Stomach (tissue), 9 donors: ENCODE measurements around the gene RIPOR3. TPM values are rescaled to one million over a fixed set of nuclear protein-coding genes. Genes with fewer than 3 reads are reported as not detected.
A peak's percentile ranks its signal among the peaks of the same experiment; 100 is the strongest.
"Not testable (repeated sequence)": the region's sequence is repeated elsewhere in the genome, so short reads cannot be mapped to it uniquely, and the experiment has no call there.

ENCODE experiments used
- DNase-seq, 2 donors: peaks; one replicate each; pipeline versions ENCODE4 v3.0.0 to v3.0.0-alpha.2; 2013 to 2019
- H3K27ac ChIP-seq, 5 donors: fragments of 200-600 bp in 4 of 5; sonication (generic) in 4 of 5; one replicate each; pipeline ENCODE4 v1.5.1; 2013 to 2019; ENCODE audit warnings: mild to moderate bottlenecking in 1 of 5, moderate library complexity in 1 of 5
- H3K27me3 ChIP-seq, 3 donors: fragments of 200-600 bp; sonication (generic); one replicate each; pipeline ENCODE4 v1.5.1; 2017 to 2019; ENCODE audit warnings: mixed run types in 1 of 3
- H3K36me3 ChIP-seq, 4 donors: fragments of 200-600 bp; sonication (generic); 1 replicate in 3 of 4; 2 replicates in 1 of 4; pipeline ENCODE4 v1.5.1; 2016 to 2019
- H3K4me1 ChIP-seq, 4 donors: fragments of 200-600 bp; sonication (generic); one replicate each; pipeline ENCODE4 v1.5.1; 2016 to 2019
- H3K4me3 ChIP-seq, 4 donors: fragments of 200-600 bp; sonication (generic) in 3 of 4; one replicate each; pipeline ENCODE4 v1.5.1; 2016 to 2019; ENCODE audit warnings: mild to moderate bottlenecking in 1 of 4
- H3K9me3 ChIP-seq, 4 donors: fragments of 200-600 bp; sonication (generic); one replicate each; pipeline ENCODE4 v1.5.1; 2016 to 2019
- CTCF ChIP-seq, 7 experiments: fragments of 450-650 bp in 4 of 7; fragments of 200-600 bp in 3 of 7; sonication (generic) in 3 of 7; IDR thresholded peaks; one replicate each; pipeline ENCODE4 v1.5.1; 2016 to 2019; ENCODE audit warnings: antibody characterized with exemption in 7 of 7, control low read depth in 2 of 7, mild to moderate bottlenecking in 1 of 7
- EP300 ChIP-seq: sonication (generic); formaldehyde crosslinking; IDR thresholded peaks from one replicate; pipeline ENCODE4 v1.6.1; 2017; ENCODE audit warnings: antibody characterized with exemption
- POLR2A ChIP-seq, 4 donors: fragments of 450-650 bp; IDR thresholded peaks; one replicate each; pipeline ENCODE4 v1.6.1; 2016; ENCODE audit warnings: antibody characterized with exemption in 4 of 4, control low read depth in 2 of 4, mild to moderate bottlenecking in 1 of 4, moderate library complexity in 1 of 4
- POLR2AphosphoS5 ChIP-seq, 3 donors: sonication (generic); formaldehyde crosslinking; IDR thresholded peaks; one replicate each; pipeline ENCODE4 v1.6.1; 2016; ENCODE audit warnings: antibody characterized with exemption in 3 of 3
- WGBS, 5 donors: extraction: QIAGEN DNeasy Blood & Tissue Kit in 3 of 5; methylation state at CpG; one replicate each; pipeline versions ENCODE4 v1.1.5 to v1.1.7; 2013 to 2018; 5-methylcytosine and 5-hydroxymethylcytosine counted together
- intact Hi-C: fragments of 100-400 bp; cut with DNase I; formaldehyde crosslinking; loops from one replicate; pipeline ENCODE4 v1.15.1; 2023; ENCODE audit warnings: low total_unique reads
- polyA plus RNA-seq, 3 donors: library from polyadenylated mRNA; stranded (reverse); fragments of 200-250 nt; gene quantifications; one replicate each; pipeline ENCODE4 v1.2.3, GENCODE V29; 2013
- total RNA-seq, 5 donors: library from RNA; depleted of rRNA; stranded (reverse); fragments of >200 nt; gene quantifications; one replicate each; pipeline versions ENCODE4 v1.1.0 to v1.2.3, GENCODE V29; 2014 to 2016
- donor health status: healthy with polysubstance abuse.
- donor health status: Bipolar disorder and iron deficiency.
- donor health status: healthy.

RIPOR3 gene
- total and polyA plus RNA-seq, 8 donors = 4.4 to 61.1 (median 8.2) TPM

- 50 to 76% (median 64%) methylated on average over 12 of the region's 12 CpGs for WGBS, 5 donors
- H3K27ac ChIP-seq = no peak overlapping the region
- no peaks in the 10 kb centered on the region for H3K36me3 ChIP-seq
- TF ChIP-seq CTCF (IDR thresholded peaks at IDR 0.05) (no peak), EP300 (no peak), POLR2AphosphoS5 (IDR thresholded peaks at IDR 0.05) (no peak), POLR2A (IDR thresholded peaks at IDR 0.05) (no peak)
- H3K27me3 ChIP-seq = no peaks in the 10 kb centered on the region
- no peak for DNase-seq
- peaks cover 18 to 41% (median 26%) of the 10 kb centered on the region in 4 donors for H3K4me1 ChIP-seq
- intact Hi-C loops = no loop called here
- no peaks in the 10 kb centered on the region for H3K9me3 ChIP-seq
- no peak overlapping the region for H3K4me3 ChIP-seq
Observed at GRCh38 chr20:50681359-50682064, 9.8 kb downstream of the RIPOR3 start.

- Histone ChIP-seq H3K27me3 (no peaks in the 10 kb centered on the region), H3K4me3 (no peak overlapping the region), H3K36me3 (no peaks in the 10 kb centered on the region), H3K4me1 (peaks cover 18 to 47% (median 30%) of the 10 kb centered on the region in 4 donors), H3K27ac (peak overlapping the region; percentile 6 to 80 (median 70)), H3K9me3 (no peaks in the 10 kb centered on the region)
- 41 to 59% (median 44%) methylated on average over 12 to 19 of the region's 19 CpGs for WGBS, 5 donors
- intact Hi-C loops = no loop called here
- TF ChIP-seq EP300 = no peak
- TF ChIP-seq POLR2AphosphoS5 (IDR thresholded peaks at IDR 0.05) = peak in 2 of 3 donors; percentile 56 to 67
- peak; percentile 58 to 83 for DNase-seq
Observed at GRCh38 chr20:50680105-50680960, 11.0 kb downstream of the RIPOR3 start.

GRCh38 chr20:50679753-50680104 lies 11.6 kb downstream of the RIPOR3 start:
- Histone ChIP-seq H3K9me3 (no peaks in the 10 kb centered on the region), H3K27ac (peak overlapping the region; percentile 6 to 80 (median 70)), H3K36me3 (no peaks in the 10 kb centered on the region), H3K27me3 (no peaks in the 10 kb centered on the region), H3K4me1 (peaks cover 18 to 47% (median 31%) of the 10 kb centered on the region in 4 donors), H3K4me3 (no peak overlapping the region)
- intact Hi-C loops = no loop called here
- no peak for DNase-seq
- TF ChIP-seq EP300 (no peak), POLR2AphosphoS5 (IDR thresholded peaks at IDR 0.05) (no peak), POLR2A (IDR thresholded peaks at IDR 0.05) (no peak), CTCF (IDR thresholded peaks at IDR 0.05) (no peak)
- WGBS, 5 donors = 42 to 56% (median 52%) methylated on average over 5 of the region's 5 CpGs

- H3K9me3 ChIP-seq = no peaks in the 10 kb centered on the region
- H3K4me3 ChIP-seq = no peak overlapping the region
- peak in 2 of 3 donors; percentile 57 to 83 for TF ChIP-seq POLR2AphosphoS5 (IDR thresholded peaks at IDR 0.05)
- no peak for TF ChIP-seq EP300
- DNase-seq = peak; percentile 89 to 93
- peak overlapping the region; percentile 20 to 78 (median 67) for H3K27ac ChIP-seq
- no peaks in the 10 kb centered on the region for H3K27me3 ChIP-seq
- H3K4me1 ChIP-seq = peaks cover 31 to 60% (median 43%) of the 10 kb centered on the region in 4 donors
- H3K36me3 ChIP-seq = no peaks in the 10 kb centered on the region
- intact Hi-C loops = no loop called here
- 24 to 43% (median 36%) methylated on average over 8 of the region's 8 CpGs for WGBS, 5 donors
Observed at GRCh38 chr20:50678169-50678898, 13.0 kb downstream of the RIPOR3 start.

GRCh38 chr20:50676858-50677257 lies 14.5 kb downstream of the RIPOR3 start:
- intact Hi-C loops = no loop called here
- no peak overlapping the region for H3K27ac ChIP-seq
- no peaks in the 10 kb centered on the region for H3K27me3 ChIP-seq
- no peak for DNase-seq
- H3K4me3 ChIP-seq = no peak overlapping the region
- peaks cover 33 to 62% (median 50%) of the 10 kb centered on the region in 4 donors for H3K4me1 ChIP-seq
- no peak for TF ChIP-seq CTCF (IDR thresholded peaks at IDR 0.05)
- TF ChIP-seq POLR2A (IDR thresholded peaks at IDR 0.05) = no peak
- no peak for TF ChIP-seq POLR2AphosphoS5 (IDR thresholded peaks at IDR 0.05)
- TF ChIP-seq EP300 = no peak
- H3K9me3 ChIP-seq = no peaks in the 10 kb centered on the region
- no peaks in the 10 kb centered on the region for H3K36me3 ChIP-seq
- WGBS, 5 donors = 88 to 93% (median 91%) methylated on average over 4 of the region's 4 CpGs

- H3K27me3 ChIP-seq, H3K27ac ChIP-seq, H3K4me3 ChIP-seq, H3K36me3 ChIP-seq, DNase-seq, intact Hi-C loops, H3K9me3 ChIP-seq: not testable (repeated sequence)
- H3K4me1 ChIP-seq = peaks cover 33 to 56% (median 50%) of the 10 kb centered on the region in 4 donors
- WGBS, 5 donors = 90 to 96% (median 93%) methylated on average over 3 of the region's 3 CpGs
Observed at GRCh38 chr20:50676377-50676731, 15.0 kb downstream of the RIPOR3 start.
